ENCODE results near the gene PRPSAP1. TPM values are rescaled to one million over a fixed set of nuclear protein-coding genes. Genes with fewer than 3 reads are reported as not detected.
A peak's percentile ranks its signal among the peaks of the same experiment; 100 is the strongest.

Gene PRPSAP1
- 10 to 100 TPM; 30.9 to 31.3 TPM for total RNA-seq

DNA sequence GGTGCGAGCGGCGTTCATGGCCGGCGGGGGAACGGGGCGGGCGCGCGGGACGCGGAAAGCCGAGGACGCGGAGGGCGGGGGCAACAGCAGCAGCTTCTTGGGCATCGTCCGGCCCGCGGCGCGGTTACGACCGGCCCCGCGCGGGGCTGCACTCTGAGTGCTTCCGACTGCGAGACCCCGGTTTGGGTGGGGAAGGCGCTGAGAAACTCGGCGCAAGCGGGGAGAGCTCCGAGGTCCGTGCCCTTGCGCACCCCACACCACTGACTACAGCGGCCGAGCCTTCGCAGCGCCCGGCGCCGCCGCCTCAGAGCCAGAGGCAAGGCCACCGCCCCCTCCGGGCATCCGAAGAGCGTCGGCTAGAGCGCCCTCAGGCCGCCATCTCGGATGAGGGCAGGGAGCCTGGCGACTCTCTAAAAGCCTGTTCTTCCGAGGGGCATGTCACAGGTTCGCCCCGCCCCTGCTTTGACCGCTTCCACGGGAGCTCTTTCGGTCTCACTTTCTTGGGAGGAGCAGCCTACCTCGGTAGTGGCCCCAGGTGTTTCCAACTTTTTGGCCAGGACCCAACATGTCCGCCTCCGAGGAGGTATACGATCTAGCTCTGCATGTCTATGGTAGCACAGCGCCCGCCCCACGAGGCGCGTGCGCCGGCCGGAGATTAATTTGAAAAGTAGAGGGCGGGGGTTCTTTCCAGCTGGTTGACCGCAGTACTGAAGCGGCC, at the start of gene PRPSAP1:
Gene PRPSAP1, minus strand, starts transcription at position 318 of the 718 bp plus-strand sequence. Its CDS starts 213 bp downstream, at position 105.
- Mint-ChIP-seq H3K27me3 (no peaks in the 10 kb centered on the region), H3K36me3 (peaks cover 2% of the 10 kb centered on the region), H3K27ac (peak within 1 kb of the TSS; percentile 98), H3K9me3 (no peaks in the 10 kb centered on the region), H3K4me3 (peak within 1 kb of the TSS; percentile 87), H3K4me1 (peaks cover 21% of the 10 kb centered on the region)
- peak; percentile 86 for DNase-seq

DNA sequence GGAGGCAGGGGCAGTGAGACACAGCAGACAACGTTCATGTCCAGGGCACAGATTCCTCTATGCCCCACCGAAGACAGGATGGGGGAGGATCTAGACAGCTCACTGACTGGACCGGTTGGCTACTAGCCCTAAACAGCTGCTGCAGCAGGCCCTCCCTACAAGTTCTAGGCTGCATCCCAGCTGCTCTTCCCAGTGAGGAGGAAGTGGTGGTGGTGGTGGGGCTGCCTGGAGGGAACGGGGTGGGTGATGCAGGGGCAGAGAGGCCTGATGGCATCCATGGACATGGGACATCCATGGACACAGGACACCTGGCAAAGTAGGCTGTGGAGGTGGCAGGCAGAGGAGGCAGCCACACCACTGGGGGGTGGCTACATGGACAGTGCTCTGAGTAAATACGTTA, 49.0 kb upstream of the PRPSAP1 start:
- Mint-ChIP-seq H3K36me3 (peaks cover 2% of the 10 kb centered on the region), H3K9me3 (no peaks in the 10 kb centered on the region), H3K27ac (no peak overlapping the region), H3K4me1 (no peaks in the 10 kb centered on the region), H3K4me3 (no peak overlapping the region), H3K27me3 (no peaks in the 10 kb centered on the region)
- DNase-seq = no peak

DNA sequence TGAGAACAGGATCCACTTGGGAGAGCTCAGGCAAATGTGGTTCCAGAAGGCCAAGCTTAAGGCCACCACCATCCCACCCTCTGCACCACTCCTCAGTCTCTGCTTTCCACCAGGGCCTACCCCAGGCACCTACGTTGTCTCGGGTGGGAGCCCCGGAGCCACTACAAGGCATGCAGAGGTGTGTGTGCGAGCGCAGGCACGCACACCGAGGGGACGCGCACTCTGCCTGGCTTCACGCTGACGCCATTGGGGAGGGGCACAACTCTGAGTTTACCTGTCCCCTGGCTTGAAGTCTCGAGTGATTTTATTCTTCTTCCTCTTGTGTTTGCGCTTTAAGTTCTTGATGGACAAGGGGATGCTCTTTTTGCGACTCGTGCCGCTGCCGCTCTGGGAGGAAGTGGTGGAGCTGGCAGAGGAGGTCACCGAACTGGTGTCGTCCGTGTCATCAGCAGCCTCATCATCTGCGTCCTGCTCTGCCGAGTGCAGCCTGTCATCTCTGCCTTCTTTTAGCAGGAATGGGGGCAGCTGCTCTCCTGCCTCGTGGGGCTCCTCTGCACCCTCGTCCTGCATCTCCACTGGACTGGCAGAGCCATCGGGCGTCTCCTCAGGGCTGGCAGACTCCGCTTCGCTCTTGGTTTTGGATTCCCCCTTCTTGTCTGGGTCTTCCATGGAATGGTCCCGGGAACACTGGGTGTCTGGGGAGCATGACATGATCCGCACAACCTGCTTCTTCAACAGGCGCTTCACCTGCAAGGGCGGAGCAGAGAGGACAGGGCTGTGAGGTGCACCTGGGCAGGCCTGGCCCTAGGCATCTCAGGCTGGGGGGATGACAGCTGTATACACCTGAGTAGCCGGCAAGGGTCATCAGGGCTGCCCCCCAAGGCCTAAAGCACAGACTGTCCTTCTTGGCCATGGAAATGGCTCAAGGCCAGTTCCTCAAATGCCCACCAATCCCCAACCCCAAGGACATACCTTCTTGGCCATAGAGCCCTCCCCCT, 45.8 kb upstream of the PRPSAP1 start:
- H3K36me3 Mint-ChIP-seq = peaks cover 7% of the 10 kb centered on the region
- H3K27ac Mint-ChIP-seq = no peak overlapping the region
- DNase-seq = no peak
- H3K9me3 Mint-ChIP-seq = no peaks in the 10 kb centered on the region
- no peaks in the 10 kb centered on the region for H3K27me3 Mint-ChIP-seq
- H3K4me3 Mint-ChIP-seq = no peak overlapping the region
- no peaks in the 10 kb centered on the region for H3K4me1 Mint-ChIP-seq

GRCh38 chr17:76398523-76399174, 44.9 kb upstream of the PRPSAP1 start:
- DNase-seq = no peak
- Mint-ChIP-seq H3K9me3 (no peaks in the 10 kb centered on the region), H3K36me3 (peaks cover 5% of the 10 kb centered on the region), H3K27ac (no peak overlapping the region), H3K27me3 (no peaks in the 10 kb centered on the region), H3K4me3 (no peak overlapping the region), H3K4me1 (no peaks in the 10 kb centered on the region)

DNA sequence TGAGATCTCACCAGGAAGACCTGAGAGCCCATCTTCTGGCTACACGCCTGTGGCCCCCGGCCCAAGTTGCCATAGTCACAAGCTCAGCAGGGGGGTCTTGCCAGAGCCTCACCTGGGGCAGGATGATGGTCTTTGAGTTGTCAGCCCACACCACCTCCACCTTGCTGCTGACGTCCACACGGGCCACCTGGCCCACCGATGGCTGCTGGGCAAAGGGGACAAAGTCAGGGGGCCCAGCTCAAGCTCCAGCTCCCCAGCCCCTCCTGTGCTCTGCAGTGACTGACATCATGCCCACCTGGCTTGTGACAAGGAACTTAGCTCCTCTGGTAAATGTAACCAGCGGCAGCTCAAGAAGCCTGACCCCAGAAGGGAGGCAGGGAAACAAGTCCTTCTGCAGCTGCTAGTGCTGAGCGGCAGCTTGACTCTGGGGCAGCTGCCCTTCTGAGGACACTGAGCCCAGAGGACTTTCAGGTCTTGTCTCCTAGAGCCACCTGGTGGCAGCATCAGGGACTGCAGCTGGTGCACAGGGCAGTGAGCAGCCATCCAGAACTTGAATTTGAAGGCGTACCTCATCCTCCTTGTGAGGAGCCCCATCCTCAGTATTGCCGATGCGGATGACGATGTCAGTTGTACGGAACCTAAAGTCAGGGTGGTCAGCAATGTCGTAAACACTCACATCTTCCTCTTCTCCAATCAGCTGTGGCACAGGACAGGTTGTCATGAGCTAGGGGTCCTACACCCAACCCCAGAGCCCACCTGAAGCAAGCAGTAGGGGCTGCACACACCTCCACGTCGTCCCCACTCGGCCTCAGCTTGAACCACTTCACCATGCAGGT, 44.2 kb upstream of the PRPSAP1 start:
- Mint-ChIP-seq H3K27ac (no peak overlapping the region), H3K4me3 (no peak overlapping the region), H3K36me3 (peaks cover 5% of the 10 kb centered on the region), H3K4me1 (no peaks in the 10 kb centered on the region), H3K9me3 (no peaks in the 10 kb centered on the region), H3K27me3 (no peaks in the 10 kb centered on the region)
- DNase-seq = peak; percentile 76

DNA sequence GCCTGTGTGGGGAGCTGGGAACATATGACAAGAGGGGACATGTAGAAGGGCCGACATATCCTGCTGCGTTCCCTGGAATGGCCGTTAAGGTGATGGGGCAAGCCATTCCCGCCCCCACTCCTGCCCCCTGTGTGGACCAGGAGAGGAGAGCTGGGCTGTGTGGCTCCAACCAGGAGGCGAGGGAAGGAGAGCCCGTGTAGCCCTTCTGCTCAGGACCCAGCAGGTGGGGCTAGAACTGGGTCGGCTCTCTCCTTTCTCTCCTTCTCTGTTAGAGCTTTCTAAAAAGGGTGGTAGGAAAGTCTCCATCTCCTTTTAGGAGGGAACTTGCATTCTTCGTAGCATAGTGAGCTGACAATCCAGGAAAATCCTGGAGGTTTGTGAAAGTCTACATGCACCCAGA, 43.5 kb upstream of the PRPSAP1 start:
- H3K36me3 Mint-ChIP-seq = peaks cover 5% of the 10 kb centered on the region

GRCh38 chr17:76395980-76396379, 42.3 kb upstream of the PRPSAP1 start:
- H3K4me1 Mint-ChIP-seq = no peaks in the 10 kb centered on the region
- DNase-seq = no peak
- peaks cover 8% of the 10 kb centered on the region for H3K36me3 Mint-ChIP-seq
- no peak overlapping the region for H3K4me3 Mint-ChIP-seq
- no peaks in the 10 kb centered on the region for H3K9me3 Mint-ChIP-seq
- H3K27ac Mint-ChIP-seq = no peak overlapping the region
- H3K27me3 Mint-ChIP-seq = no peaks in the 10 kb centered on the region

More for the DNA sequence above, 43.5 kb upstream of the PRPSAP1 start:
- Mint-ChIP-seq H3K27me3 (no peaks in the 10 kb centered on the region), H3K4me3 (no peak overlapping the region), H3K4me1 (no peaks in the 10 kb centered on the region), H3K9me3 (no peaks in the 10 kb centered on the region), H3K27ac (peak overlapping the region; percentile 39)
- DNase-seq = no peak

DNA sequence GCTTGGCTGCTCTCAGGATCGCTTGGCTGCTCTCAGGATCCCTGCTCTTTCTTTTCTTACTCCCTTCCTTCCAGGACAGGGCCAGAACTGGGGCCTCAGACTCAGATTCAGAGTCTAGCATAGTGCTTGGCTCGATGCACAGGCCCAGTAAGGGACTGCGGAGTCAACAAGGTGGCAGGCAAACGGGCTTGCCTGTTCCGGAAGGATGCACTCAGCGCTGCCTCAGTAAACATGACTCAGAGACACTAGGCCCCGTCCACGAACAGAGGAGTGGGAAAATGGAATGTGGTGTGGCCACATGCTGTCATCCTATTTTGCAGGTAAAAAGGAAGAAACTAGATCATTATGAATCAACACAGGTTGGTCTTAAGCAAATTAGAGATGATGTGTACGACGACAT, 40.5 kb upstream of the PRPSAP1 start:
- H3K4me3 Mint-ChIP-seq = no peak overlapping the region
- H3K27me3 Mint-ChIP-seq = no peaks in the 10 kb centered on the region
- H3K9me3 Mint-ChIP-seq = no peaks in the 10 kb centered on the region
- no peaks in the 10 kb centered on the region for H3K4me1 Mint-ChIP-seq
- DNase-seq = no peak
- H3K36me3 Mint-ChIP-seq = peaks cover 7% of the 10 kb centered on the region
- H3K27ac Mint-ChIP-seq = no peak overlapping the region

GRCh38 chr17:76391200-76391715, 37.5 kb upstream of the PRPSAP1 start:
- no peak overlapping the region for H3K27ac Mint-ChIP-seq

DNA sequence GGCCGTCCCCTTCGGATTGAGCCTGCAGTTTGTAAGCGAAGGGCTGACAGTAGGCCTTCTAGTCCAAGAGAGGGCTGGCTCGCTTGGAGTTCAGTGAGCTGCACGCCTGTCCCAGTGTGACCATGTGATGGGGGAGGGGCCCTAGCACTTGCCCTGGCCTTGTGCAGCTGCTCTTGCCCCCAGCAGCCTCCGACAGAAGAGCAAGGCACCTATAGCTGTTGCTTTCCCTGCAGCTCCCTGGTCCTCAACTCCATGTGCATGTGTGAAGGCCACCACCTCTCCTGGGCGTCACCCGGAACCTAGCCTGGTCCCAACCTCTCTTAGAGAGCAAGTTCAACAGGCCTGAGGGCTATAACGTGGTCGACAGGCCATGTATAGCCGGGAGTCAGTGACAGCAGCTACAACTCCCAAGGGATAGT, 36.3 kb upstream of the PRPSAP1 start:
- Mint-ChIP-seq H3K9me3 (no peaks in the 10 kb centered on the region), H3K27ac (no peak overlapping the region), H3K27me3 (no peaks in the 10 kb centered on the region), H3K4me1 (peaks cover 2% of the 10 kb centered on the region), H3K36me3 (peaks cover 5% of the 10 kb centered on the region), H3K4me3 (no peak overlapping the region)
- DNase-seq = no peak

More at GRCh38 chr17:76391200-76391715, 37.5 kb upstream of the PRPSAP1 start:
- H3K4me3 Mint-ChIP-seq = no peak overlapping the region
- no peak for DNase-seq
- peaks cover 5% of the 10 kb centered on the region for H3K36me3 Mint-ChIP-seq
- no peaks in the 10 kb centered on the region for H3K27me3 Mint-ChIP-seq
- H3K9me3 Mint-ChIP-seq = no peaks in the 10 kb centered on the region
- peaks cover 2% of the 10 kb centered on the region for H3K4me1 Mint-ChIP-seq

DNA sequence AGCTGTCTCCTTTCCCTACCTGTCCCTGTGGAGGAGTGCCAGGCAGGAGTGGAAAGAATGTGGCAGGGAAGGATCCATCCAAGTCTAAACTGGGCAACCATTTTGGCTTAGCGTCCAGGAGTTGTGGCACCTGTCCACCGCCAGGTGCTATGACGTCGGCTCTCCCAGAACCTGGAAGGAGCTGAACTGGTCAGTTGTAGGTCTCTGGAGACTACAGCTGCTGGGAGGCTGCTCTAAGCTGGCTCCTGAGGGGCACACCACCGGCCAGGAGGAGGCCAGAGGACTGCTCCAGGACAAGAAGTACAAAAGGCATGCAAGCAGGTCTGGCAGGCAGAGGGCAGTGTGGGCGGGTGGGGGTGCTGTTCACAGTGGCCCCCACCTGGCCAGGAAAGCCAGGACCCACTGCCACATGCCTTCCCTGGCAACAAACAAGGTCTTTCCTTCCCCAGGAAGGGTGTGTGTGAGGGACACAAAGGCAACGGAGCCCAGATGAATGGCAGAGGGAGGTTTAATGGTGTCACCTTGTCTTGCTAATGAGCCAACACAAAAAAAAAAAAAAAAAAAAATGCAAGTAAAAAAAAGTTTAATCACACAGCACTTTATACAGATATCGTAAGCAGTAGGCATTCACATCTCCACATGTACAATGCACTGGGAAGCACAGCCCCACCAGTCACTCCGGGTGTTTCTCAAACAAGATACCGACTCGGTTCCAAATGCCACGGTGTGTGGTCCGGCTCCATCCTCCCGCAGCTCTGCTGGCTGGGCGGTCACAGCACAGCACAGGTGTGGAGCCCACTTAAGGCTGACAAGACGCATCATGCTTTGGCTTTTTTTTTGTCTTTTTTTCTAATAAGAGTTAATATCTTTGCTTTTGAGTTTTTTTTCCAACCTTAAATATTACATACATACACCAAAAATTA, 35.5 kb upstream of the PRPSAP1 start:
- H3K9me3 Mint-ChIP-seq = no peaks in the 10 kb centered on the region
- DNase-seq = no peak
- H3K4me1 Mint-ChIP-seq = peaks cover 2% of the 10 kb centered on the region
- peaks cover 5% of the 10 kb centered on the region for H3K36me3 Mint-ChIP-seq
- no peak overlapping the region for H3K4me3 Mint-ChIP-seq
- no peaks in the 10 kb centered on the region for H3K27me3 Mint-ChIP-seq
- no peak overlapping the region for H3K27ac Mint-ChIP-seq

DNA sequence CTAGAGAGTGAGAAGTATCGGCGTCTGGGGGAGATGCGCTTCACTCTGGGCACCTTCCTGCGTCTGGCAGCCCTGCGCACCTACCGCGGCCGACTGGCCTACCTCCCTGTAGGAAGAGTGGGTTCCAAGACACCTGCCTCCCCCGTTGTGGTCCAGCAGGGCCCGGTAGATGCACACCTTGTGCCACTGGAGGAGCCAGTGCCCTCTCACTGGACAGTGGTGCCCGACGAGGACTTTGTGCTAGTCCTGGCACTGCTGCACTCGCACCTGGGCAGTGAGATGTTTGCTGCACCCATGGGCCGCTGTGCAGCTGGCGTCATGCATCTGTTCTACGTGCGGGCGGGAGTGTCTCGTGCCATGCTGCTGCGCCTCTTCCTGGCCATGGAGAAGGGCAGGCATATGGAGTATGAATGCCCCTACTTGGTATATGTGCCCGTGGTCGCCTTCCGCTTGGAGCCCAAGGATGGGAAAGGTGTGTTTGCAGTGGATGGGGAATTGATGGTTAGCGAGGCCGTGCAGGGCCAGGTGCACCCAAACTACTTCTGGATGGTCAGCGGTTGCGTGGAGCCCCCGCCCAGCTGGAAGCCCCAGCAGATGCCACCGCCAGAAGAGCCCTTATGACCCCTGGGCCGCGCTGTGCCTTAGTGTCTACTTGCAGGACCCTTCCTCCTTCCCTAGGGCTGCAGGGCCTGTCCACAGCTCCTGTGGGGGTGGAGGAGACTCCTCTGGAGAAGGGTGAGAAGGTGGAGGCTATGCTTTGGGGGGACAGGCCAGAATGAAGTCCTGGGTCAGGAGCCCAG, 33.5 kb upstream of the PRPSAP1 start:
- Mint-ChIP-seq H3K9me3 (no peaks in the 10 kb centered on the region), H3K36me3 (peaks cover 5% of the 10 kb centered on the region), H3K27me3 (no peaks in the 10 kb centered on the region), H3K4me3 (no peak overlapping the region), H3K27ac (no peak overlapping the region), H3K4me1 (peaks cover 4% of the 10 kb centered on the region)
- no peak for DNase-seq
